ENCODE measurements around the gene ABCD1.
"Not testable (repeated sequence)": the region's sequence is repeated elsewhere in the genome, so short reads cannot be mapped to it uniquely, and the experiment has no call there.

The ABCD1 gene

DNA sequence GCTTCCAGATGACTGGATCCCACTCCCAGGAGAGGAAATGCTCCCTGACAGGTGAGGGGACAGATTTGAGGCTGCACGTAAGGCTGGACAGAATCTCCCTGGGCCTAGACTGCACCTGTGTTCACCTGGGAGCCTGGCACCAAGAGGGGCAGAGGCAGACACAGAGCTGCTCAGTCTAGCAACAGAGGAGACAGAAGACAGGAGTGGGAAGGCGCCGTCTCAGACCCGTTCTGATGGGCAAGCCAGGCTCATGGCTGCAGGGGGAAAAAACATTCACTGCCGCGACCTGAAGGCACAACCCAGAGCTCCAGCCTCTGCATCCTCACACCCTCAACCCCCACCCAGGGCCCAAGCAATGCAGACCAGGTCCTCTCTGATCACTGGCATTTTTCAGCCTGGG is 17.2 kb upstream of the ABCD1 start:
- DNase-seq, result no peak

DNA sequence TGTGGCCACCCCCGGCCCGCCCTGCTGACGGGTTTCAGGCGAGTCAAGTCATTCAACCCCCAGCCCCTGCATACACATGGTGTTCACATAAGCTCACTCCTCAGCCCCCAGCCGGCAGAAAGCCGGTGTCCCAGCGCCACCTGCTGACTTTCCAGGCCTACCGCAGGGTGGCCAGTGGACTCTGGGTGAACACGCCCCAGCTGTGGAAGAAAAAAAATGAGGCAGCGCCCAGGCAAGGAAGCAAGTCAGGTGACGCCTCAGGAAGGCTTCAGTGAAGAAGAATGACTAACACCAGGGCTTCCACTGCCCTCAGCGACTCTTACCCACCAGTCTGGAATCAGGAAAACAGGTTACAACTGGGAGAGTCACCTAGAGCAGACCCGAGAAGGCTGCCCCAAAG is 16.2 kb upstream of the ABCD1 start:
- peak in 48 of 56 donors; percentile 3 to 80 (median 43) for DNase-seq

DNA sequence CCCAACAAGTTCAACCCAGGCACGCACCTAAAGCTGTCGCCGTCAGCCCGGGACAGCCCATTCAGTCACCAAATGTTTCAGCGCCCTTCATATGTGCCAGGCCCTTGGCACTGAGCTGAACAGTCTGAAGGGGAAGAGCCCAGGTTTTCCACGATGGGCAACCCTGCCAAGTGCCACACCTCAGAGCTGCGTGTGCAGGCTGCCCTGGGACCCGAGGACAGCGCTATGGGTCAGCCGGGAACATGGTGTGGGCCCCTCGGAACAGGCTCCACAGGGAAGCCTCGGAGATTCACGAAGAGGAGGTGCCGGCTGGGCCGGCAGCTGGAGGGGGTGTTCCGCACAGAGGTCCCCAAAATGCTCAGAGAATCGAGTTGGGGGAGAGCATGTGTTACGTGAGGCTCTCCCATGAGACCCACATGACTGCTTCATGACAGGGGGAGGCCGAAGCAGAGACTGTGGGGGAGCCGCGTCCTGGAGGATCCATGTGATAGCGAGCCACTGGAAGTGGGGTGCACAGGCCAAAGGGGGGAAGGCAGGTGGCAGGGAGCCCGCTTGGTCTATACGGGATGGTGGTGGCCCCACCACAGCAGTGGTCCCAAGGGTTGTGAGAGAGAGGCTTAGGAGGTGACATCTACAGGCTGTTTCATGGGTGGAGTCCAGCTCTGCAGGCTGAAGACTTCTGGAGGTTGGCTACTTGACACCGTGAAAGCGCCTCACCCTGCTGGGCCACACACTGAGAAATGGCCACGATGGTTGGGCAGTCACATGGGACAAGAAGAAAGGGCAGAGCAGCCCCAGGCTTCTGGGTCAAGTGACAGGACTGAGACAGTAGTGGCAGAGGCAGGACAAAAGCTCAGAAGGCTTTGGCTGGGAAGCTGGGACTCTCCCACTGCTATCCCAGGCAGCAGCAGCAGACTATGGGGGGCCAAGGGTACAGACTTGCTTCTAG is 14.7 kb upstream of the ABCD1 start:
- DNase-seq, result no peak

DNA sequence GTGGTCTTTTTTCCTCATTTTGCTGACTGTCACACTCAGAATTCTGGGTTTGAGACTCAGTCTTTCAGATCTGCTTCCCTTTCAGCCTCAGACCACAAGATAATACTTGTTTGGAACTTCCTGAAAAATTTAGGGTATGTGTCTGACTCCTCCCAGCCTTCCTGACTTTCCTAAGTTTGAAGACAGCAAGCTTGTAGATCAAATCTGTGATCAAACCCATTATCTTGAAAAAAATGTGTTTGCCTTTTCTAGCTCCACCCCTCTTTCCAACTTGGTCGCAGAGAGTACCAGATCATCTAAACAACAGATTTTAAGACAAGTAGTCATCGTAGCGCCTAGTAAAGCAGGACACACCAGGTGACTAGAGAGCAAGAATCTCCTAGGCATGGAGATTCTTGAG is 10.4 kb upstream of the ABCD1 start:
- no peak for DNase-seq

DNA sequence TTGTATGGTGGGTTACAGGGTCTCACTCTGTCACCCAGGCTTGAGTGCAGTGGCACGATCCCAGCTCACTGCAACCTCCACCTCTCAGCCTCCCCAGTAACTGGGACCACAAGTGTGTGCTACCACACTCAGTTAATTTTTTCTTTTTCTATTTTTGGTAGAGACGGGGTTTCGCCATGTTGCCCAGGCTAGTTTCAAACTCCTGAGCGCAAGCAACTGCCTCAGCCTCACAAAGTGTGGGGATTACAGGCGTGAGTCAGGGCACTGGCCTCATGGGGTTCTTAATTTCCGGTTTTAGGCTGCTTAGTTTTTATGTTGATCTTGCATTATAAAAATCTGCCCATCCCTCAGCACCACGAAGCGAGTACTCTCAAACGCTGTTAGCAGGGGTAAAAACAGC is 7.2 kb upstream of the ABCD1 start:
- DNase-seq, result no peak

DNA sequence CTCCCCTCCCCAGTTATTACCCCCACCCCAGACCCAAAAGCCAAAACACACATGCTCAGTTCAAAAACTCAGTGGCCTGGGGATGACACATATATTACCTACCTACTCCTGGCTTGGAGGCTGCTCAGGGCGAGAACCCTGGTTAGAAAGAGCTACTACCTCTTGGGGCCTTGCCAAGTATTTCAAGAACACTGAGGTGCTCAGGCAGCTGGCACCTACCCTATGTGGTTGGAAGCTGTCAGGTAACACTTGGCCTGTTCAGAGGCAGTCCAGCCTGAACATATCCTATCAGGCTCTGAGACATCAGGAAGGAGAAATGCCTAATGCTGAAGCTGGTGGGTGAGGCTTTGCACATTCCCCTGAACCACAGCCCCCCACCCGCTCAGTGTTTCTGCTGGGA is 5.4 kb upstream of the ABCD1 start:
- DNase-seq, result no peak

DNA sequence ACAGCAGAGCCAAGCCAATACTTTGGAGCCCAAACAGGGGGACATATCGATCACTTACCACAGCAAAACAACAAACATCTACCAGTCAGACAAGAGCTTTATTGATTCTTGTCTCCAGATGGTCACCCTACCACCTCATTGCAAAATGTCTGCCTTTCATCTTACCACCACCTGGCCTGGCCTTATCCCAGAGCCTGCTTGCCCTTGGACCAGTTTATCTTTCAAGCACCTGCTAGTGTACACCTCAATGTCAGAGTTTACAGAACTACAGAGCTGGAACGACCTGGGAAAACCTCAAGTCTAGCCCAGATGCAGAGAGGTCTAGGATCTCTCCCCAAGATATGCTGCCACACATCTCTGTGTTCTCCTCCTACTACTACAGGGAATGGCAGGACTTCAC is 5.0 kb upstream of the ABCD1 start:
- no peak for DNase-seq

DNA sequence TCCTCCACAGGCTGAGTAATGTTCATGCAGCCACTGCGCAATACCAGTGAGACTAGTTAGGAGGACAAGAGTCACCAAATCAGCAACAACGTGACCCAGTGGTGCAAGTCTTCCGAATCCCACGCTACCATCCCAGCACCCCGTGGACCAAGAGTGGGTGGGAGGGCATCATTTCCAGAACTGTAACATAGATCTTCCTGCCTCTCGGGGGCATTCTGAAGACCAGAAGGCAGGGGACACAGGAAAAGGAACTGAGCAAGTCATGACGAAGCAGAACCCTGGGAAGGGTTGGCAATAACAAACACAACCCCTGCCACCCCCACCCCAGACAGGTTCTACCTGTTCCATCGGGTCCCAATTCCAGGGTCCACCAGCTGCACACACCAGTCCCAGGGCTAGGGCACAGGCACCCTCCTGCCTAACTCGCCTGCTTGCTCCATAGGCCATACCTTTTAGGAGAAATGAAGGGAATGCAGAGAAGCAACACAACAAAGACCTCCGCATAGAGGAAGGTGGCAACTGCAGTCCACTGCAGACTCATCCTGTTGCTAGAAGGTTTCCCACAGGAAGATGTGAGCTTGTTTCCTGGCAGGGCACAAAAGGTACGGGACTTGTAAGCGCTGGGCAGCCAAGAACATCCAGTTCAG is 1.8 kb upstream of the ABCD1 start:
- DNase-seq, result no peak

DNA sequence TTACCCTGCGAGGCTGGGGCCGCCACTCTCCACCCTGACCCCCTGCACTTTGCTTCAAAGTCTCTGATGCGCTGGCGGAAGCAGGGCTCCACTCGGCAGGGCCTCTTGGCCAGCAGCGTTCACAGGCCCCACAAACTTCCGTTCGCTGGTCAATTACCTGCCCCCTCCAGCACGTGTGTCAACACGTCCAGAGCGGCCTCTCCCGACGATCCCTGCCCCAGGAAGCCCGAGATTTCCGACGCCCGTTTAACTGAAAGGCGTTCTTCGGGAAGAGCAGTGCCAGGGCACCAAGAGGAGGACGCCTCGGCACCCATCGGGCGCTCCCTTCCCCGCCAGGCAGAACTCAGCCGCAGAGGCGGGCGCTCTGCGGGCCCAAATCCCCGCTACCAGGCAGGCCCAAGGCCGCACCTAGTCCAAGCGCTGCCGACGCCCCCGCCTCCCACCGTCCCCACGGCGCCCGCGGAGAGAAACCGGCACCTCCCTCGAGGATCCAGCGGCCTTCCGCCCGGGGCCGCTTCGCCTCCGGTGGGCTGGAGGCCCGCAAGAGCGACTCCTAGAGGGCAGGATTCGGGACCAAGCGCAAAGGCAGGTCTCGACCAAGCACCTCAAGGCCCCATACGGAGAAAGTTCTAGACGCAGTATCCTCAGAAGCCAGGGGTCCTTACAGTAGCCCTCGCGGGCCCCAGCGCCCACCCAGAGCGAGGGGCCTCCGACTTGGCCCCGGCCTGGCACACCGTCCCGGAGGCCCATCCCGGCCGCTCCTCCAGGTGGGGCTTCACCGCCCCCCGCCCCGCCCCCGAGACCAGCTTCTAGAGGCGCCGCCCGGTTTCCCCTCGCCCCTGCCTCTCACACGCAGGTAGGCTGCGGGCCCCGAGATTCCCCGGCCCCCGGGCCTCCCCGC is 1.1 kb upstream of the ABCD1 start:
- DNase-seq, result peak in 1 of 56 donors; percentile 8

DNA sequence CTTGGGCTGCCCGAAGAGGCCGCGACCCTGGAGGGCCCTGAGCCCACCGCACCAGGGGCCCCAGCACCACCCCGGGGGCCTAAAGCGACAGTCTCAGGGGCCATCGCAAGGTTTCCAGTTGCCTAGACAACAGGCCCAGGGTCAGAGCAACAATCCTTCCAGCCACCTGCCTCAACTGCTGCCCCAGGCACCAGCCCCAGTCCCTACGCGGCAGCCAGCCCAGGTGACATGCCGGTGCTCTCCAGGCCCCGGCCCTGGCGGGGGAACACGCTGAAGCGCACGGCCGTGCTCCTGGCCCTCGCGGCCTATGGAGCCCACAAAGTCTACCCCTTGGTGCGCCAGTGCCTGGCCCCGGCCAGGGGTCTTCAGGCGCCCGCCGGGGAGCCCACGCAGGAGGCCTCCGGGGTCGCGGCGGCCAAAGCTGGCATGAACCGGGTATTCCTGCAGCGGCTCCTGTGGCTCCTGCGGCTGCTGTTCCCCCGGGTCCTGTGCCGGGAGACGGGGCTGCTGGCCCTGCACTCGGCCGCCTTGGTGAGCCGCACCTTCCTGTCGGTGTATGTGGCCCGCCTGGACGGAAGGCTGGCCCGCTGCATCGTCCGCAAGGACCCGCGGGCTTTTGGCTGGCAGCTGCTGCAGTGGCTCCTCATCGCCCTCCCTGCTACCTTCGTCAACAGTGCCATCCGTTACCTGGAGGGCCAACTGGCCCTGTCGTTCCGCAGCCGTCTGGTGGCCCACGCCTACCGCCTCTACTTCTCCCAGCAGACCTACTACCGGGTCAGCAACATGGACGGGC is 579 bp downstream of the ABCD1 start:
- peak in 1 of 56 donors; percentile 2 for DNase-seq

DNA sequence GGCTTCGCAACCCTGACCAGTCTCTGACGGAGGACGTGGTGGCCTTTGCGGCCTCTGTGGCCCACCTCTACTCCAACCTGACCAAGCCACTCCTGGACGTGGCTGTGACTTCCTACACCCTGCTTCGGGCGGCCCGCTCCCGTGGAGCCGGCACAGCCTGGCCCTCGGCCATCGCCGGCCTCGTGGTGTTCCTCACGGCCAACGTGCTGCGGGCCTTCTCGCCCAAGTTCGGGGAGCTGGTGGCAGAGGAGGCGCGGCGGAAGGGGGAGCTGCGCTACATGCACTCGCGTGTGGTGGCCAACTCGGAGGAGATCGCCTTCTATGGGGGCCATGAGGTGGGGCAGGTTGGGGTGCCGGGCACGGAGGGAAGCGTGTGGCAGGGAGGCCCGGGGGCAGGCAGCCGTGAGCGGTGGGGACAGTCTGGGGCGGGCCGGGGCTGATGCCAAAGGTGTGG is 1.2 kb downstream of the ABCD1 start:
- DNase-seq, result peak in 1 of 56 donors; percentile 51

DNA sequence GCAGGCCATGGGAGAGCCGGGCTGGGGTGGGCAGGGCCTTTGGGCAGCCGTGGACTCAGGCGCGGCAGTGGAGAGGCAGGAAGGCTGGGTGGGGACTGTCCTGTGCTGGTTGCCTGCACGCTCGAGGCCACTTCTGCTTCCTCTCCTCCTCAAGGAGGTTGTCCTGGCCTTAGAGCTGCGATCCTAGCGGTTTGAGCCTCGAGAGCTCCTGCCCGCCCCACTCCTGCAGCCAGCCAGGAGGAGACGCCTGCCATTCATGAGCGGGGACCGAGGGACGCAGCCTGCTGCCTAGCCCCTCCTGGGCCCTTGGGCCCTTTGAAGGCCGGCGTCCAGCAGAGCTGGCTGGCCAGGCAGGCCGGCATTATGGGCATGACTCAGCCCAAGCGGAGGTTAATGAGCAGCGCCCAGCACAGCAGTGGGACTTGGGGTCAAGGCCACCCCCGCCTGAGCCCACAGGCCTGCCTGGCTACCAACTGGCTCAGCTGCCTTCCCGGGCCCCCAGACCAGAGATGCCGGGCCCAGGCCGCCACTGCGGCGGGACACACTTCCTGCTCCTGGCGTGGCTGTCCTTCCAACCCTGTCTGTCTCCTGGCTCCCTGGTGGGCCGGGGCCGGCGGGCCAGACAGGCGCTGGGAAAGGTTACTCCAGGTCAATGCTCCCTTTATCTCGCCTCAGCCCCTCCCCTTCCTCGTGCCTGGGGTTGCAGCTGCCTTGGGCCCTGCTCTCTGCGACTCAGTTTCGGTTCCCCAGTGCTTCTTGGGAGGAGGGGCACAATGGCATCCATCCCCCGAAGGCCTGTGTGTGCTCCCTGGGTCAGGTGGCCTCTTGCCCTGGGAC is 1.8 kb downstream of the ABCD1 start:
- DNase-seq, result peak in 31 of 56 donors; percentile 16 to 83 (median 60)

DNA sequence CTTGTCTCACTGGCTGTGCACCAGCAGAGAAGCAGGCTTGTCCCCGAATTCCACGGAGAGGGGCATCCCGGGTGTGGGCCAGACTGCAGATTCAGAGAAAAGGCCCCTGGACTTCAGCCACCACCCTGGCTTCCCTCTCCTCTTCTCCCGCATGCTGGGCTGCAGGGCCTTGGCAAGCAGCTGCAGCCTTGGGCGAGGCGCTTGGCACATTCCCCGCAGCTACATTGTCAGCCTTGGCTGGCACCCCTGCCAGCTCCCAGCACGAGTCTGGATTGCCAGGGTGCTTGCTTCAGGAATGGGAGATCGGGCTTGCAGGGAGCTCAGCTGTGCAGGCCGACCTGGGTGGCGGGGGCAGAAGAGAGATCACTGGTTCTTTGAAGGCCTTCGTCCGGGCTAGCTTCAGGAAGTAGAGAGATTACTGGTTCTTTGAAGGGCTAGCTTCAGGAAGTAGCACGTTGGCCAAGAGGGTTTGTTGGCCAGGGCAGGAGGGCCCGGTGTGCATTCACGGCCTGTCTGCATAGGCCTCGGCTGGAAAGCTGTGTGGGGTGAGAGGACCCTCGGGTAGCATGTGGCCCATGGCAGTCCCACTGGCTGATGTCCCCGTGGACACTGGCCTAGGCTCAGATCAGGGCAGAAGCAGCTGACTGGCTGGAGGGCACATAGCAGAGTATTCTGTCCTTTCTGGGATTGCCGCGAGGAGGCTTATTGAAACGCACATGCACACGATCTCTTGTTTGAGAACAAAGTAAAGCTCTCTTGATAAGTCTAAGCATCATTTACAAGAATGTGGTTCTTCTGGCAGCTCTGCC is 2.7 kb downstream of the ABCD1 start:
- peak in 53 of 56 donors; percentile 11 to 83 (median 61) for DNase-seq

DNA sequence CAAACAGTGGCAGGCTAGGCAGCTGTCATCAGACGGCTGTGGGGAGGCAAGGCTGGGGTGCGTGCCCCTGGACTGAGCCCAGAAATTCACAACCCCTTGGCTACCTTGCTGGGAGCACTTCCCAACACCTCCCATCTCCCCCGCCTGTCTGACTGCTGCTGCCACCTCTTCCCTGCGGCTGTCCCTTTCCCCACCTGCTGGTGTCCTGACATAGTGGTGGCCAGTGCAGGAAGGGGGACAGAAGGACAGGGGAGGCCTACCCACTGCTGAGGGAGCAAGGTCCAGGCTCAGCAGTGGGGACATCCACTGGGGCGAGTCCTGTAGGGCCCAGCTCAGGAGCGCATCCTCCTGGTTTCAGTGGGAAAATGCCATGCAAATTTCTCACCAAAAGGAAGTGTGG is 3.4 kb downstream of the ABCD1 start:
- no peak for DNase-seq

DNA sequence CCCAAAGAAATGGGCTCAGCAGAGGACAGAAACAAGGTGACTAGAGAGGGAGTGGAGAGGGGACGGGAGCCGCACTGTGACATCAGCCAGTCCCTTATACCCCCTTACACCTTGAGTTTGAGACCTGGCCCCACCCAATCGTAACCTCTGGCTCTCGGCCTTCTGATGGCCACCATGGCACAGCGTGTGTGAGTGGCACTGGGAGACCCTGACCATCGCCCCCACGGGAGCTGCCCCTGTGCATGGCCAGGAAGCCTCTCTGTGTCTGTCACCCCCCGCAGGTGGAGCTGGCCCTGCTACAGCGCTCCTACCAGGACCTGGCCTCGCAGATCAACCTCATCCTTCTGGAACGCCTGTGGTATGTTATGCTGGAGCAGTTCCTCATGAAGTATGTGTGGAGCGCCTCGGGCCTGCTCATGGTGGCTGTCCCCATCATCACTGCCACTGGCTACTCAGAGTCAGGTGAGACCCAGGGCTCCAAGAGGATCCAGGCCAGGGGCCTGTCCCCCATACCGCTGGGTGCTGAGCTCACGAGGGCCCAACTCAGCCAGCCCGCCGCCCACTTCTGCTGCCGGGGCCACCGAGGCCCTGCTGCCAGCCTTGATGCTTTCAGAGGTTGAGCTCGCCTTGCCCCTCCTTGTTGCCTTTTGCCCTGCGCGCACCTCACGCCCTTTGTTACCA is 4.4 kb downstream of the ABCD1 start:
- DNase-seq, result no peak

DNA sequence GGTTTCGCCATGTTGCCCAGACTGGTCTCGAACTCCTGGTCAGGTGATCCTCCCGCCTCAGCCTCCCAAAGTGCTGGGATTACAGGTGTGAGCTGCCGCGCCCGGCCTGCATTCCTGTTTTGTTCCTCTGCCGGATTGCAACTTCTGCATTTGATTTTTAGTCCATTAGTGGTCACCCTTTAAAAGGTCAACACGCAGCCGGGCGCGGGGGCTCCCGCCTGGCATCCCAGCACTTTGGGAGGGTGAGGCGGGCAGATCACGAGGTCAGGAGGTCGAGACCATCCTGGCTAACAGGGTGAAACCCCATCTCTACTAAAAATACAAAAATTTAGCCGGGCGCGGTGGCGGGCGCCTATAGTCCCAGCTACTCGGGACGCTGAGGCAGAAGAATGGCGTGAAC is 5.5 kb downstream of the ABCD1 start:
- not testable (repeated sequence) for DNase-seq

DNA sequence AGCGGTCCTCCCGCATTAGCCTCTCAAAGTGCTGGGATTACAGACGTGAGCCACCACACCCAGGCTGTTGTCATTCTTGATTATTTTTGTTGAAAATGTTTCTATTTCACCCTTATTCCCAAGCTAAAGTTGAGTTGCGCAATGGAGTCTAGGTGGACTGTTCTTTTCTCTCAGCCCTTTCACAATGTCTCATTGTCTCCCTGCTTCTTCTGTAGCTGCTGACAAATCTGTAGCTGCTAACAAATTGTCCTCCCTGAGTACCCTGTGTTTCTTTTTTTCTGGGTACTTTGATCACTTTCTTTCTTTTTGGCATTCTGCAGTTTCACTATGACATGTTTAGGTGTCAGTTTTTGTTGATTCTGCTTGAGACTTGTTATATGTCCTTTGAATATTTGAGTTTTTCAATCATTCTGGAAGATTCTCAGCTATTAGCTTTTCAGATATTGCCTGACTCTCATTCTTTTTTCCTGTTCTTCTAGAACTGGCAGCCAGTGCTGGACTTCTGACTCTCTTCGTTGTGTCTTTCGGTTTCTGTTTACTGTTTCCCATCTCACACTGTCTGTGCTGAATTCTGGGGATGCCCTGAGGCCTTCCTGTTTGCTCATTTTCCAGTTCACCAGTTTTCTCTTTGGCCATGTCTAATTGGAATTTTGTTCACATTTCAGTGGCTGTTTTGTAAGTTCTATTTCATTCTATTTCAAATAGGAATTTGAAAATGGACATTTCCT is 6.6 kb downstream of the ABCD1 start:
- no peak for DNase-seq

DNA sequence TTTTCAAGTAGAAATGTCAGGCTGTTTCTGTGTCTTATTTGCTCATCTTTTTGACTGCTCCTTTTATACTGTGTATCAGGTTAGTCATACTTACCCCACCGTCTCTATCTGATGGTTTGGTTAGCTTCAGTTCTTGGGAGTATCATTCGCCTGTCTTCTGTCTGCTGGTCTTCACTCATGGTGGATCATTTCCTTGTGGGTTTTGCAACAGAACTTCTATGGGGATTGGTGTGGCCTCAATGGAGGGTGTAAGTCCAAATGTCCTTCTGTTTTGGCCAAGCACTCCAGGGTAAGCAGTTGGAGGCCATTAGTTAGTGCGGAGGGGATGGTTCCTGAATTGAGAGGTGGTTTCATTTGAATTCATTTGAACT is 7.2 kb downstream of the ABCD1 start:
- no peak for DNase-seq

Data from nucleus accumbens (tissue), 56 donors.